H9 (cell line): Measurements from ENCODE around the gene KIF11. TPM values are rescaled to one million over a fixed set of nuclear protein-coding genes. Genes with fewer than 3 reads are reported as not detected.

Experiments
- DNase-seq: peaks from one replicate; pipeline ENCODE4 v3.0.0-alpha.2; 2017
- H2AFZ ChIP-seq: one replicate; pipeline ENCODE4 v1.6.1; 2013; ENCODE audit warnings: mild to moderate bottlenecking, low read length, control low read depth, moderate library complexity
- H2AK5ac ChIP-seq: 2 replicates; pipeline ENCODE4 v1.6.1; 2013; ENCODE audit warnings: low read length, control low read depth, mixed read lengths; ENCODE audit not compliant: insufficient read length
- H2BK120ac ChIP-seq: one replicate; pipeline ENCODE4 v1.6.1; 2013; ENCODE audit warnings: low read depth, mild to moderate bottlenecking, low read length, control low read depth, inconsistent platforms; ENCODE audit not compliant: poor library complexity, severe bottlenecking
- H2BK12ac ChIP-seq: 2 replicates; pipeline ENCODE4 v1.6.1; 2013; ENCODE audit warnings: low read length, control low read depth, mixed read lengths, low read depth; ENCODE audit not compliant: insufficient read length
- H2BK15ac ChIP-seq: 2 replicates; pipeline ENCODE4 v1.6.1; 2013; ENCODE audit warnings: low read depth, low read length, control low read depth
- H2BK20ac ChIP-seq: one replicate; pipeline ENCODE4 v1.6.1; 2013; ENCODE audit warnings: low read depth, mild to moderate bottlenecking, low read length, control low read depth, inconsistent platforms; ENCODE audit not compliant: poor library complexity, severe bottlenecking
- H2BK5ac ChIP-seq: 2 replicates; pipeline ENCODE4 v1.6.1; 2013; ENCODE audit warnings: low read length, control low read depth, mixed read lengths; ENCODE audit not compliant: insufficient read length
- H3K14ac ChIP-seq: 2 replicates; pipeline ENCODE4 v1.6.1; 2013; ENCODE audit warnings: low read length, control low read depth; ENCODE audit not compliant: insufficient read depth
- H3K18ac ChIP-seq: 2 replicates; pipeline ENCODE4 v1.6.1; 2013; ENCODE audit warnings: low read depth, mild to moderate bottlenecking, mixed read lengths, low read length, control low read depth; ENCODE audit not compliant: insufficient read length
- H3K23ac ChIP-seq: 2 replicates; pipeline ENCODE4 v1.6.1; 2013; ENCODE audit warnings: low read length, control low read depth, mixed read lengths, low read depth; ENCODE audit not compliant: insufficient read length
- H3K23me2 ChIP-seq: 2 replicates; pipeline ENCODE4 v1.6.1; 2013; ENCODE audit warnings: low read depth, mild to moderate bottlenecking, mixed read lengths, low read length, control low read depth; ENCODE audit not compliant: insufficient read length, poor library complexity, severe bottlenecking
- H3K27ac ChIP-seq: 2 replicates; pipeline ENCODE4 v1.5.1; 2013; ENCODE audit warnings: low read length, control low read depth, mixed read lengths, low read depth; ENCODE audit not compliant: insufficient read length
- H3K27me3 ChIP-seq: 2 replicates; pipeline ENCODE4 v1.6.1; 2013; ENCODE audit warnings: low read length, control low read depth, inconsistent platforms; ENCODE audit not compliant: insufficient read depth
- H3K4ac ChIP-seq: 2 replicates; pipeline ENCODE4 v1.6.1; 2013; ENCODE audit warnings: low read depth, mild to moderate bottlenecking, control low read depth, inconsistent platforms, low read length, moderate library complexity
- H3K4me1 ChIP-seq: 2 replicates; pipeline ENCODE4 v1.6.1; 2013; ENCODE audit warnings: low read length, control low read depth, inconsistent platforms; ENCODE audit not compliant: insufficient read depth
- H3K4me2 ChIP-seq: 2 replicates; pipeline ENCODE4 v1.6.1; 2013; ENCODE audit warnings: low read length, control low read depth, mixed read lengths; ENCODE audit not compliant: insufficient read length, insufficient read depth
- H3K56ac ChIP-seq: 2 replicates; pipeline ENCODE4 v1.6.1; 2013; ENCODE audit warnings: low read depth, mild to moderate bottlenecking, mixed read lengths, low read length, control low read depth; ENCODE audit not compliant: insufficient read length
- H3K79me1 ChIP-seq: 2 replicates; pipeline ENCODE4 v1.6.1; 2013; ENCODE audit warnings: low read depth, mild to moderate bottlenecking, moderate library complexity, low read length, control low read depth, inconsistent platforms; ENCODE audit not compliant: insufficient read depth, poor library complexity, severe bottlenecking
- H3K79me2 ChIP-seq: 2 replicates; pipeline ENCODE4 v1.6.1; 2013; ENCODE audit warnings: low read length, control low read depth, inconsistent platforms; ENCODE audit not compliant: insufficient read depth
- H3K9ac ChIP-seq: 2 replicates; pipeline ENCODE4 v1.6.1; 2013; ENCODE audit warnings: low read length, control low read depth, mixed read lengths; ENCODE audit not compliant: insufficient read length; ENCODE audit errors: extremely low read depth
- H3K9me3 ChIP-seq: one replicate; pipeline ENCODE4 v1.6.1; 2013; ENCODE audit warnings: low read depth, low read length, inconsistent platforms; ENCODE audit not compliant: control insufficient read depth
- H3T11ph ChIP-seq: one replicate; pipeline ENCODE4 v1.6.1; 2013; ENCODE audit warnings: mild to moderate bottlenecking, low read length, control low read depth, inconsistent platforms
- H4K20me1 ChIP-seq: one replicate; pipeline ENCODE4 v1.6.1; 2013; ENCODE audit not compliant: control insufficient read depth, insufficient read length, insufficient read depth
- H4K5ac ChIP-seq: 2 replicates; pipeline ENCODE4 v1.6.1; 2013; ENCODE audit warnings: low read depth, mild to moderate bottlenecking, mixed read lengths, low read length, control low read depth; ENCODE audit not compliant: insufficient read length
- H4K8ac ChIP-seq: replicated peaks from 2 replicates; pipeline ENCODE4 v1.6.1; 2013; ENCODE audit warnings: low read length, control low read depth, mixed read lengths, low read depth; ENCODE audit not compliant: insufficient read length
- H4K91ac ChIP-seq: 2 replicates; pipeline ENCODE4 v1.6.1; 2013; ENCODE audit warnings: low read depth, mild to moderate bottlenecking, moderate library complexity, mixed read lengths, low read length, control low read depth; ENCODE audit not compliant: insufficient read length
- H3K27ac Mint-ChIP-seq, 3 experiments: 2 replicates in 2 of 3; 3 replicates in 1 of 3; pipeline ENCODE4 v1.8.0; 2020 to 2021; ENCODE audit warnings: mixed read lengths in 3 of 3, mild to moderate bottlenecking in 1 of 3, moderate library complexity in 1 of 3
- H3K27me3 Mint-ChIP-seq: 2 replicates; pipeline ENCODE4 v1.8.0; 2021; ENCODE audit warnings: low read depth, mild to moderate bottlenecking, moderate library complexity, mixed read lengths
- H3K36me3 Mint-ChIP-seq, 3 experiments: 2 replicates in 2 of 3; 3 replicates in 1 of 3; pipeline ENCODE4 v1.8.0; 2020 to 2021; ENCODE audit warnings: low read depth in 3 of 3, mixed read lengths in 3 of 3; ENCODE audit not compliant: insufficient read depth in 1 of 3
- H3K4me1 Mint-ChIP-seq, 2 experiments: 2 replicates each; pipeline ENCODE4 v1.8.0; 2020; ENCODE audit warnings: mixed read lengths in 2 of 2
- H3K4me3 Mint-ChIP-seq, 2 experiments: 2 replicates in 1 of 2; 3 replicates in 1 of 2; pipeline ENCODE4 v1.8.0; 2020 to 2021; ENCODE audit warnings: mild to moderate bottlenecking in 2 of 2, mixed read lengths in 2 of 2, moderate library complexity in 1 of 2
- H3K9me3 Mint-ChIP-seq, 2 experiments: 2 replicates in 1 of 2; 3 replicates in 1 of 2; pipeline ENCODE4 v1.8.0; 2020; ENCODE audit warnings: mild to moderate bottlenecking in 2 of 2, mixed read lengths in 2 of 2, moderate library complexity in 1 of 2
- CTCF ChIP-seq: fragments of 200-600 bp; sonication (generic); conservative IDR thresholded peaks from 3 replicates; pipeline ENCODE4 v1.8.0; 2021; ENCODE audit warnings: antibody characterized with exemption, mild to moderate bottlenecking
- WGBS: extraction: QIAGEN DNeasy Blood & Tissue Kit; methylation state at CpG from one replicate; pipeline ENCODE4 v1.1.7; 2013; ENCODE audit warnings: missing lambda C conversion rate, low lambda C conversion rate, mixed read lengths; ENCODE audit not compliant: insufficient read length; ENCODE audit errors: extremely low coverage; 5-methylcytosine and 5-hydroxymethylcytosine counted together
- total RNA-seq: library from RNA; stranded (reverse); gene quantifications from 2 replicates; pipeline ENCODE4 v1.2.1, GENCODE V29; 2021

The KIF11 gene
- total RNA-seq, 1 experiment from 2014 or later = 54.4 TPM

GRCh38 chr10:92691591-92692079 lies 98.7 kb downstream of the KIF11 start:
- H2AK5ac ChIP-seq = no peak overlapping the region
- H3K27me3 ChIP-seq = peaks cover 56% of the 10 kb centered on the region
- no peak overlapping the region for H3K18ac ChIP-seq
- Mint-ChIP-seq H3K27ac (no peak overlapping the region; a peak in 1 of 7 replicates), H3K9me3 (peaks cover 0 to 2% of the 10 kb centered on the region in 2 experiments; a peak in 2 of 5 replicates), H3K36me3 (peaks cover 0 to 5% (median 0%) of the 10 kb centered on the region in 3 experiments; a peak in 2 of 7 replicates), H3K27me3 (peaks cover 93% of the 10 kb centered on the region), H3K4me1 (peaks cover 28 to 37% of the 10 kb centered on the region in 2 experiments), H3K4me3 (peak overlapping the region; percentile 38 to 77)
- H3K4me2 ChIP-seq = peak overlapping the region; percentile 82
- no peaks in the 10 kb centered on the region for H3K9me3 ChIP-seq
- no peak overlapping the region for H3K4ac ChIP-seq
- DNase-seq = peak; percentile 60
- H4K91ac ChIP-seq = no peak overlapping the region
- H3K9ac ChIP-seq = no peak overlapping the region
- H3T11ph ChIP-seq = no peak overlapping the region
- no peak overlapping the region for H2BK5ac ChIP-seq
- no peak overlapping the region for H3K14ac ChIP-seq
- WGBS = no CpG with 5 or more reads among the region's 35 CpGs
- H3K56ac ChIP-seq = no peak overlapping the region
- H4K20me1 ChIP-seq = no peaks in the 10 kb centered on the region
- H2BK12ac ChIP-seq = no peak overlapping the region
- H4K5ac ChIP-seq = no peak overlapping the region
- H4K8ac ChIP-seq = no peak overlapping the region
- no peaks in the 10 kb centered on the region for H3K79me1 ChIP-seq
- no peak overlapping the region for H3K23ac ChIP-seq
- no peaks in the 10 kb centered on the region; the same call in 1 of the 2 replicates for H3K4me1 ChIP-seq
- no peak overlapping the region for H2AFZ ChIP-seq
- TF ChIP-seq CTCF = no peak
- H2BK15ac ChIP-seq = no peak overlapping the region
- H3K23me2 ChIP-seq = peaks cover 40% of the 10 kb centered on the region
- no peak overlapping the region for H2BK120ac ChIP-seq
- H2BK20ac ChIP-seq = no peak overlapping the region
- no peak overlapping the region for H3K27ac ChIP-seq
- H3K79me2 ChIP-seq = no peaks in the 10 kb centered on the region
